HG02623 (cell line): ENCODE measurements around the gene USF1.
"Not testable (repeated sequence)": the region's sequence is repeated elsewhere in the genome, so short reads cannot be mapped to it uniquely, and the experiment has no call there.

Source experiments
- ATAC-seq: cut with Tn5 transposase; IDR thresholded peaks from one replicate; pipeline ENCODE4 v1.9.1; 2021; ENCODE audit warnings: moderate library complexity; ENCODE audit not compliant: unreplicated experiment

Gene USF1

DNA sequence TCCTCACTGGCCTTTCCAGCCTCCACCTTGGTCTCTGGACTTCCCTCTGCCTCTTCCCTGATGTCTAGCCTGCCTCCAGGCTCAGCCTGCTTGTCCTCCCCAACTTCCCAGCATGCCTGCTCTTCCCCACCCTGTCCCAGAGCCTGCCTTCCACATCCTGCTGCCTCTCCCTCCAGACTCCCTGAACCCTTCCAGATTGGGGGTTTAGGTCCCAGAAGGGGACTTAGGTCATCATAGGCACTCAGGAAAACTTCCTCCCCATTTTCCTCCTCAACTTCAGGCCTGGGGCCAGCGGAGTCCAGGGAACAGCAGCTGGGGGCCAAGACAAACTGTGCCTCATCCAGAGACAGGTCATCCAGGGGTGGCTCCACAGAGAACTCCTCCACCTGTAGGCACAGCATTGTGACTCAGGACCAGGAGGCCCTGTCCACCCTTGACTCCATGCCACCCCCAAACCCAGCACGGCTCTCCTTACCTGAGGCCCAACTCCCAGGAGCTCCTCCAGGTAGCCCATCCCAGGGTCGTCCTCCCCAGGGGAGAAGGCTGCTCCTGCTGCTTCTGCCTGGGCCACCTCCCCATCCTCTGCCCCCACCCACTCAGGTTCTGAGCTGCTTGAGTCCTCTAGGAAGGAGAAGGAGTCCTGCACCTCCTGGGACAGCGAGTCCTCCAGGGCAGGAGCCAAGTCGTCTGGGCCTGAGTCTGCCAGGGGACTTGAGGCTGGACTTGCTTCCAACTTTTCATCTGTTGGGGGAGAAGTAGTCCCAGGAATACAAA, 3.4 kb upstream of the USF1 start:
- ATAC-seq: no peak

DNA sequence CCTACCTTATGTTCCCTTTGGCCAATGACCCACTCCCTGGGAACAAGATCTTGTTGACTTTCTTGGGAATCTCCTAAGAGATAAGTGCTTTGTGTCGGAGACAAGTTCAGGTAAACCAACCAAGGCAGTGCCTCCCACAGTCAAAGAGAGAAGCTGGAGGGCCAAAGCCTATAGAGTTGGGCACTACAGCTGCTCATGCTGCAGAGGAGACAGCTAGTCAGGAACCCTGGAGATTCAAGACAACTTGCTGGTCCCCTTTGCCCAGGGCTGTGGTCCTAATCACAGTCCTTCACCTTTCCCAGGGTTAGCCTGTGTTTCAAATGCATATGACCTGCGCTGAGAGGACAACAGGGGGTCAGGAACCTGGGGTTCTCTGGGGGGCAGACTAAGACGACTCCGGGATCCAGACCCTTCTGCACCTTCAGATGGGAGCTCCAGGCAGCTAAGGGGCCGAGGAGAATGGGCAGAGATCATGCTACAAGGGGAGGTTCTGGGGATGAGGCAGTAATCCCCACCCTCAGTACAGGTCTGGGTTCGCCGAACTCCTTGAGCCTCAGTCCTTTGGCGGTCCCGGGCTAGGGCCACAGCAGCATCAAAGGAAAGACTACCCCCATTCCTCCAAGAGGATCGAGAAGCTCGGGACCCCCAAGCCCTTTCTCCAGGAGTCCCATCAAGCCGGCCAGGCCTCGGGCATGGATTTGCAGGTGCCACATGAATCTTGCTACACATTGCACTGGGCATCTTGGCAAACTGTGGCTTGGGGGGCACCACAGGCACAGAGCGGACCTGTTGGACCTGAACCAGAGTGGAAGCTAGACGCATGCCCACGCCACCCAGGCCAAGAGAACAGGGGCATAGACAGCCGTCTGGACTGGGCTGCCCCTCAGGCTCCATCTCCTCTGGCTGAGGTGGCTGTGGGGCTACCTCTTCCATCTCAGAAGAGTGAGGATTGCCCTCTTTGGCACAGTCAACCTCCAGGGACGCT, 2.0 kb upstream of the USF1 start:
- no peak for ATAC-seq

DNA sequence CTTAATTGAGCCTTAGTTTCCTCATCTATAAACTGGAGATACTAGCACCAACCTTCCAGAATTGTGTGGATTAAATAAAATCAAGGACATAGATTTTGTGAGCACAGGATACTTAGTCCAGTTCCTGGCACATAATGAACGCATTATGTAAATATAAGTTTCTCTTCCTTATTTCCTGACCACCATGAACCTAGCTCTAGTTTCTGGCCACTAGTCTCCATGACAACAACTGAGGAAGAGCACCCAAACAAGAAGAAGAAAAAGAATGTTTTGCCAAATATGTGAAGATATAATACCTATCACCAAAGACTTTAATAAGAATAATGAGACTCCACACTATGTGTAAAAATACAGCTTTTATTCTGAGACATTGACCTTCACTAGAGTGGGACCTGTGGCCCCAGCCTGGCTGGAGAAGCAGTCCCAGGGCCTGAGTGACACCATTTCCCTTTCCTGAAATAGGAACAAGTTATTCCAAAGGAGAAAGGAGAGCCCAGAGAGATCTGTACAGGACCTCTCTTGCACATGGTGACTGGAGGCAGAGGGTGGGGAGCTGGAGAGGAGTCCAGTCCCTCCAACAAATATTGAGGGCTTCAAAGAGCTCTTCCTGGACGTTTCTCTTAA, 940 bp upstream of the USF1 start:
- peak; percentile 28 for ATAC-seq

DNA sequence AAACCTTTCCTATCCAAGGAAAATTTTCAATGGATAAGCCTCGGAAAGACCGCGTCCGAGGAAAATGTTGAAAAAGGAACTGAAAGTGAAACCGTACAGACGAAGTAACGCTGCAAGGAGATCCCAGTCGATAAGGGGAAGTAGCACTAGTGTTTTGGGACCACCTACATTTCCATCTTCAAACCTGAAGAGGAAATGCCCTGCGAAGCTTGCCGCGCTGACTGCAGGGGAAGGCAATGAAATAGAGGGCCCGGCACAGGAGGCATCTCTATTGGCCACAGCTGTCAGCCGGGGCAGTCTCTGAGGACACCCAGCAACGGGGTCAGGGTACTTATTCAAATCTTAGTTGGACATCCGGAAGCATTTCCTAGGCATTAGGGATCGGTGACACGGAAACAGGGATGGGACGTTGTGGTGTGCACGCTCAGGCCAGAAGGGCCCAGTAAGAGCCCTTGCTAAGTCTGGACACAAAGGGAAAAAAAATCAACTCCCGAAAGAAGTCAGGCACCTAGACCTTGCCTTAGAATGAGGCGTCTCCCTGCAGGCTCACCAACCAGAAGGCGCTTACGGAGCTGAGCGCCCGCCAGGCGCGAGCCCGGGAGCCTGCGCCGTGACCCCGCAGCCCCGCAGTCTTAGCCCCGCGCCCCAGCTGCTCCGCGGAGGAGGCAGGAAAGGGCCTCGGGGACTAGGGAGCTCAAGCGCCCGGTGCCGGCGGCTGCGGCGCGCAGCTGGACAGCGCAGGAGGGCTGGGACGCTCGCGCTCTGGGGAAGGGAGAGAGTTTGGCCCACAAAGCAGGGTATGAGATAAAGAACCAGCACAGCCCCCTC, 655 bp downstream of the USF1 start:
- peak; percentile 35 for ATAC-seq

DNA sequence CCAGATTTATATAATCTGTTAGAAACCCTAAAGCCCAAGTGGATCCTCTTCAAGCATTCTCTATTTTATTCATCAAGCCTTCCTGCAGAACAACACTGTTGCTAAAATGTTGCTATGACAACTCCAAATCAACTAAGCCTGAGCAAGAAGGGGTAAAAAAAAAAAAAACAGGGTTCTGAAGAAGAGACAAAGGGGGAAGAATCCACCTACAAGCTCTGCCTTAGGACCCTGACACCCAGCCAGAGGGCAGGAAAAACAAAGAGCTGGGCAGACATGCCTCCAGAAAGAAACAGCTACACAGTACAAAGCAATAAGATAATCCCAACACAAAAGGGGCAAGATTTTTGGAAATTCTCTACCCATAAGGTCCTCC, 1.3 kb downstream of the USF1 start:
- no peak for ATAC-seq

DNA sequence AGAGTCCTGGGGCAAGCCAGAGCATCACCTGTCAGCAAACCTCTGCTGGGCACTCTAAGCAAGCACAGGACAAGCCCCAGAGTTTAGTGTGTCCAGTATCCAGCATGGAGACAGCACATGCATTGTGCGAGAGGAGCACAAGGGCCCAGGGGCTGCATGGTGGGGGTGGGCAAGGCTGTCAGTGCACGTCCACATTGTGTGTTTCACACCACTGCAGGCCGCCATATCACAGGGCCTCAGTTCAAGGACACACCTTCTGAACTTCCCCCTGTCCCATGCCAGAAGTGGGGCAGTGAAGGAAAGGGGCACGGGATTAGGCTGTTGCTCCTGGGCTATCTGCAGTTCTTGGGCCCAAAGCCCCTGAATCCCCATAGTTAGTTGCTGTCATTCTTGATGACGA, 6.2 kb downstream of the USF1 start:
- ATAC-seq: no peak

DNA sequence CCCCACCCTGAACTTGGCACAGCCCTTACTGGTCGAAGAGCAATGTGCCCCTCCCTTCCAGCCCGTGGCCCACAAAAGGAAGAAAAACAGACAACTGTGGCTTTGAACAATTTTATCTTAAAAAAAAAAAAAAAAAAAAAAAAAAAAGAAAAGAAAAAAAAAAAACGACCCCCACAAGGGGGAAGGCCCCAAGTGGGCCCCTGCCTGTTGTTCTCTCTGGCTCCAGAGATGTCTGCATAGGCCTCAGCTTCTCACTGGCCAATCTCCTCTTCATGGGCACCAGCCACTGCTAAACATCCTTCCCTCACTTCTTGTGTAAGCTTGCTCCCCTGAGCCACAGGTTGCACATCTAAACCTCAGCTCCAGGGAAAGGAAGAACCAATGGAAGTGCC, 6.6 kb downstream of the USF1 start:
- ATAC-seq: no peak

DNA sequence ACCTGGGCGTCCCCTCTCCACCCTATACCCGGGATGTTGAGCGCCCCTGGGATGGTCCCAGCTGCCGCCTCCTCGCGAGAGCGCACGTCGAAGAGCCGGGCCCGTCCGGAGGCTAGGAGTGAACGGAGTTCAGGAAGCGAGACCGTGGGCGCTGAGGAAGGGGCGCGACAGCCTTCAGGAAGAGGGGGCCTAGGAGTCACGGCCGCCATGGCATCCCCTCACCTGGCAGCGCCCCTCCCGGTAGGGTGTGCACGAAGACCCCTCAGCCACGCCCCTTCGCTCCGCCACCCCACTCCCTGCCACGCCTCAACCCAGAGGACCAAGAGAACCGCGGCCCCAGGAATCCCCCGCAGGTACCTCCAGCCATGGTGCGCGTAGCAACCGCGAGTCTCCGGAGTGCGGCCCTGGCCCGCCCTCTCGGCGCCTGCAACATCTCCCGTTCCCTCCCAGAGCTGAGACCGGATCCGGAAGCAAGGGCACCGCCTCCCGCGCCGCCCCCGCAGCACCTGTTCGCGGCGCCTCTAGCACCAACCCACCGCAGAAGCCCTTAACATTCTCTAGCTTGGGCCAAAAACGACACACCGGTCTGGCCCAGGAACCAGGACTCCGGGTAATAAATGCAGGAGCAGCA, 7.1 kb downstream of the USF1 start, which contains the start of gene TSTD1:
TSS of gene TSTD1 (minus strand) at position 442 of the 631 bp plus-strand sequence. CDS start at position 367, 75 bp downstream.
- ATAC-seq: peak; percentile 81

DNA sequence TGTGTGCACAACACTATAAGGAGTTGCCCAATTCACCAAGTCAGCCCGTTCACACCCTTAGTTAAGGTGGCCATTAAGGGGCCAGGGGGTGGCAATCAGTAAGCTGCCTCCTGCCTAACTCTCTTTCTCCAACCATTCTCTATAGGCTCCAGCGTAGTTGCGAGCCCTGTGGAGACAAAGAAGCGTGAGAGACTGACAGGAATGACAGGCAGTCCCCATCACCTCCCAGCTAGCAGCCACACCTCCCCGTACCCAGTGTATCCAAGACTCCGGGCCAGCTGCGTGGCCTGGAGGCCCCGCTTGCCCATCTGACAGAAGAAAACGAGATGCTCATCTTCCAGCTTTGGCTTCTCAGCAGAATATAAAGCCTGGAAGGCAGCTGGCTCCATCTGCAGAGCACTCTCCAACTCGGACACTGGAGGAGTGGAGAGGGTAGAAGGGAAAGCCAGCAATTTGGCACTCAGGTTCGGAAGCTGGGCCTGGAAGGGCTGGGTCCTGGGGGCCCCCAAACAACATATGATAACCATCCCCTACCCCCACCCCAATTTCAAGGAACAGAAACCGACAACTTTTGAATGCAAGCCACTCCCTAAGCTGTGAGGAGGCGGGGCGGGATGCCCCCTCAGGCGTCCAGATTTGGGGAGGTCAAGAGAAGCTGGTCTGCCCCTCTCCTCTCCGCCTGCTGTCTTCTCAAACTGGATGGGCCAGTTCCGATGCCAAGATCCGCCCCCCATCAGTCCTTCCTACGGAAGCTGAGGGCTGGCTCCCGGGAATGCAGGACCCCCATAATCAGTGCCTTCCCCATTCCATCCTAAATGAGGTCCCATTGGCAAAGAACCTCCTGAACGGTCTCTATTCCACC, 7.9 kb downstream of the USF1 start:
- no peak for ATAC-seq

DNA sequence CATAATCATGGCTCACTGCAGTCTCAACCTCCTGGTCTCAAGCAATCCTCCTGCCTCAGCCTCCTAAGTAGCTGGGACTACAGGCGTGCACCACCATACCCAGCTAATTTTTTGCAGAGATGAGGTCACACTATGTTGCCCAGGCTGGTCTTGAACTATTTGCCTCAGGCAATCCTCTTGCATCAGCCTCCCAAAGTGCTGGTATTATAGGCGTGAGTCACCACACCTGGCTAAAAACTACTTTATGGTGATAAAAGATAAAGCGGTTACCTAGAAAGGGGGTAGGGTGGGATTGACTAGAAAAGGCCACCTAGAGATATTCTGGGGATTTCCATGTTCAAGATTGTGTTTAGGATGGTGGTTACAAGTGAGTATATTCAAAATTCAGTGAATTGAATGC, 12.0 kb downstream of the USF1 start:
- ATAC-seq: no peak

DNA sequence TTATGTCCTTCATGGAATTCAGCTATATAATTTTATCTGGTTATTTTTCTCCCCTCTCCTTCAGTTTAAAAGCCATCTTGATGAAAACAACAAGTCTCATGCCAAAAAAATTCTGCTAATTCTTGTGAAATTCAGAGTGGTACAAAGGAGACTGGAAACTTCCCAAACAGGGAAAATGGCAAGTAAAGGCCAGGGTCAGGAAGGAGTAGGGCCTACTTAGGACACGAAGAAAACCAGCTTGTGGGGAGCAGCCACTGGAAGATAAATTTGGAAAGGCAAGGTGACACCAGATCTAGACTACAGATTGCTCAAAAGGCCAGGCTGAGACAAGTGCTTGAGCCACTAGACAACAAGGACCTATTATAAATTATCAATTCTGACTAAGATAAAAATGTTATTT, 13.4 kb downstream of the USF1 start:
- ATAC-seq: no peak

DNA sequence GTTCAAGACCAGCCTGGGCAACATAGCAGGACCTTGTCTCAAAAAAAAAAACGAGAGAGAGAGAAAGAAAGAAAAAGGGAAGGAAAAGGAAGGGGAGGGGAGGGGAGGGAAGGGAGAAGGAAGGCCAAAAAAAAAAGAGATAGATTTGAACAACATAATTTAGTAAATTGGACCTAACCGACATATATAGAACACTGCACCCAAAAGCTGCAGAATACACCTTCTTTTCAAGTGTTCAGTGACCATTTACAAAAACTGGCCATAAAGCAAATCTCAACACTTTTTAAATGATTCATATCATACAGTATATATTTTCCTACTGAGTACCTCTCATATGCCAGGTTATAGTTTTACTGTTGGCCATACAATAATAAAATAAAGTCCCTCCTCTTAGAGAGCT, 13.9 kb downstream of the USF1 start:
- ATAC-seq: no peak

DNA sequence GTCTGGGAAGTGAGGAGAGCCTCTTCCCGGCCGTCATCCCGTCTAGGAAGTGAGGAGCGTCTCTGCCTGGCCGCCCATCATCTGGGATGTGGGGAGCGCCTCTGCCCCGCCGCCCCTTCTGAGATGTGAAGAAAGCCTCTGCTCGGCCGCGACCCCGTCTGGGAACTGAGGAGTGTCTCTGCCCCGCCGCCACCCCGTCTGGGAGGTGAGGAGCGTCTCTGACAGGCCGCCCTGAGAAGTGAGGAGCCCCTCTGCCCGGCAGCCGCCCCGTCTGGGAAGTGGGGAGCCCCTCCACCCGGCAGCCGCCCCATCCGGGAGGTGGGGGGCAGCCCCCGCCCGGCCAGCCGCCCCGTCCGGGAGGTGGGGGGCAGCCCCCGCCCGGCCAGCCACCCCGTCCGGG, 16.3 kb downstream of the USF1 start:
- not testable (repeated sequence) for ATAC-seq

DNA sequence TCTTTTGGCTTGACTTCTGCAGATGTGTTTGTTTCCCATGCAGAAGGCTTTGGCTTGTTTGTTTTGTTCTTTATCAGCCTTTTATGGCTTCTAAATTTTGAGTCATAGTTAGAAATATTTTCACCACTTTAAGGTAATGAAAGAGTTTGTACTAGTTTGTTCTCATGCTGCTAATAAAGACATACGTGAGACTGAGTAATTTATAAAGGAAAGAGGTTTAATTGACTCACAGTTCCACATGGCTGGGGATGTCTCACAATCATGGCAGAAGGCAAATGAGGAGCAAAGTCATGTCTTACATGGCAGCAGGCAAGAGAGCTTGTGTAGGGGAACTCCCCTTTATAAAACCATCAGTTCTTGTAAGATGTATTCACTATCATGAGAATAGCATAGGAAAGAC, 18.8 kb downstream of the USF1 start:
- not testable (repeated sequence) for ATAC-seq

DNA sequence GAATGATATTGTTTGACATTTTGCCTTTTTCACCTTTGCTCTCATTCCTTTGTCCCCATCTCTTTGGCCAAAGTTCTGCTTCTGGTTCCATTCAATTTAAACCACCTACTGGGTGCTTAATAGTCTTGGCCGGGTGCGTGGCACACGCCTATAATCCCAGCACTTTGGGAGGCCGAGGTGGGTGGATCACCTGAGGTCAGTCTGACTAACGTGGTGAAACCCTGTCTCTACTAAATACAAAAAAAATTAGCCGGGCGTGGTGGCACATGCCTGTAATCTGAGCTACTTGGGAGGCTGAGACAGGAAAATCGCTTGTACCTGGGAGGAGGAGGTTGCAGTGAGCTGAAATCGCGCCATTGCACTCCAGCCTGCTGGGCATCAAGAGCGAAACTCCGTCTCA, 23.3 kb downstream of the USF1 start:
- ATAC-seq: not testable (repeated sequence)

DNA sequence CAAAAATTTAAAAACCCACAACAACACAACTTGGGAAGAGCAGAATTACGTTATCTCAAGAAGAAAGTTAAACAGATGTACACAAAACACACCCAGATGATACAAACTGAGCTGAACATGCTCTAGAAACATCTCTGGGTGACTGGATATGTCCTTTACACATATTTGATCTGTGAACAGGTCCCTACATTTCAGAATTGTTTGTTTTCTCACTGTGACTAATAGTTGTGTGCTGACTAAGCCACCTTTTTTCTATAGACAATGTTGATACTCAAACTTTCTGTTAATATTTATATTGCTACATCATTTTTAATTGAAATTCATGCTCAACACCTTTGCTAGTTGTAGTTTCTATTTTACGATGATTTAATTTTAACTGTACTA, 23.8 kb downstream of the USF1 start:
- ATAC-seq: no peak

DNA sequence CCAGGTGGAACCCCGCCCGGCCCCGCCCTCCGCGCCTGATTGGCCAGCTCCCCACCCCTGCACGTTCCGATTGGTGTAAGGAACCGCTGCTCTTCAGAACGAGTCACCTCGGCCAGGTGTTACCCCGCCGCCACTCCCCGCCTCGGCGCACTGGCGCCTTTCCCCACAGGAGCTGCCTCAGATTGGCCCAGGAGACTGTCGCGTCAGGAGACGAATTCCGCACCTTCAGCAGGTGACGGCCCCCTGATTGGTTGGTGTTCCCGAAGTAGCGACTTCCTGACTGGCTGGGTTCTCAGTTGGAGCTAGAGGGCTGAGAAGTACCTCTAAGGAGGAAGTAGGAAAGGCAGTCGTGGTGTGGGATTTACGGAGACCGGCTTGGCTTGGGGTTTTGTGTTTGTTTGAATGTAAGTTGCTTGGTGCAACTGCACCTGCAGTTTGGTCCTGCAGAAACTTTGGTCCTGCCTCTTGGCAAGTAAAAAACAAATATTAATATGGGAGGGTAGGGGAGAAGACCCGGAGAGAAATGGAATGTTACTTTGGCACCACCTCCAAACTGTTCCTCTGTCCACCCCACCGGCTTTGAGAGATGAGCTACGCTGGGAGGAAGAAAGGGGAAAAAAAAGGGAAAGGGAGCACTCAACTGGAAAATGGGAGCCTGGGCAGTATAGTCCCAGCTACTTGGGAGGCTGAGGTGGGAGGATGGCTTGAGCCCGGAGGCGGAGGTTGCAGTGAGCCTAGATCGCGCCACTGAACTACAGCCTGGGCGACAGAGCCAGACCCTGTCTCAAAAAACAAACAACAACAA, 24.4 kb downstream of the USF1 start:
- ATAC-seq: peak; percentile 85

DNA sequence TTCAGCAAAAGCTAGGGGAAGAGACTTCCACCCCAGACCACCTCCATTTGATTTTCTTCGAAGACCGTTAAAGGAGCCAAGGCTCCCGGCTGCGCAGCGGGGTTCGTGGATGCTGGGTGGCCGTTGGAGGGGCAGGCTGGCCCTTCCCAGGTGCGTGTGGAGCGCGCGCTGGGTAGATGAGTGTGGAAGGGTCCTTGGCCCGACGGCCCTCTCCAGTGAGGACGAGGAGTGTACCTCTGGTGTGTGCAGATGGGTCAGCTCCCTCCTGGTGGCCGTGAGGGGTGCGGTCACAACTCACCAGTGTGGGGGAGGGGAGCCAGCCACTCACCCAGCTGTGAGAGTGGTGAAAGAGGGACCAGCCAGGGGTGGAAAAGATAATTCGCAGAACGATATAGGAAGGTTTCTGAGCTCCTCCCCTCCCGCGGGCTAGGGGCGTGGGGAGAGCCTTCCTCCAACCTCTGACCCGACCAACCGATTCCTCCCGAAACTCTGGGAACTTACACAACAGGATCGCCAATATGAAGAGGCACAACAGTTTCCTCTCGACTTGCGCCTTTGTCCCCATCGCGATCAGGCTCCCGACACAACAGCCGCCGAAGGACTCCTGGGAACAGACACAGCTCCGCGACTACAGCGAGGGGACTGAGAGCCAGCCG, 25.1 kb downstream of the USF1 start, which contains the start of gene F11R:
TSS of gene F11R (minus strand) at position 644 of the 656 bp plus-strand sequence. CDS start at position 565, 79 bp downstream.
- peak; percentile 27 for ATAC-seq
